ENCODE results near the gene PCDH9. TPM values are rescaled to one million over a fixed set of nuclear protein-coding genes. Genes with fewer than 3 reads are reported as not detected.
A peak's percentile ranks its signal among the peaks of the same experiment; 100 is the strongest.

The PCDH9 gene, protein sequence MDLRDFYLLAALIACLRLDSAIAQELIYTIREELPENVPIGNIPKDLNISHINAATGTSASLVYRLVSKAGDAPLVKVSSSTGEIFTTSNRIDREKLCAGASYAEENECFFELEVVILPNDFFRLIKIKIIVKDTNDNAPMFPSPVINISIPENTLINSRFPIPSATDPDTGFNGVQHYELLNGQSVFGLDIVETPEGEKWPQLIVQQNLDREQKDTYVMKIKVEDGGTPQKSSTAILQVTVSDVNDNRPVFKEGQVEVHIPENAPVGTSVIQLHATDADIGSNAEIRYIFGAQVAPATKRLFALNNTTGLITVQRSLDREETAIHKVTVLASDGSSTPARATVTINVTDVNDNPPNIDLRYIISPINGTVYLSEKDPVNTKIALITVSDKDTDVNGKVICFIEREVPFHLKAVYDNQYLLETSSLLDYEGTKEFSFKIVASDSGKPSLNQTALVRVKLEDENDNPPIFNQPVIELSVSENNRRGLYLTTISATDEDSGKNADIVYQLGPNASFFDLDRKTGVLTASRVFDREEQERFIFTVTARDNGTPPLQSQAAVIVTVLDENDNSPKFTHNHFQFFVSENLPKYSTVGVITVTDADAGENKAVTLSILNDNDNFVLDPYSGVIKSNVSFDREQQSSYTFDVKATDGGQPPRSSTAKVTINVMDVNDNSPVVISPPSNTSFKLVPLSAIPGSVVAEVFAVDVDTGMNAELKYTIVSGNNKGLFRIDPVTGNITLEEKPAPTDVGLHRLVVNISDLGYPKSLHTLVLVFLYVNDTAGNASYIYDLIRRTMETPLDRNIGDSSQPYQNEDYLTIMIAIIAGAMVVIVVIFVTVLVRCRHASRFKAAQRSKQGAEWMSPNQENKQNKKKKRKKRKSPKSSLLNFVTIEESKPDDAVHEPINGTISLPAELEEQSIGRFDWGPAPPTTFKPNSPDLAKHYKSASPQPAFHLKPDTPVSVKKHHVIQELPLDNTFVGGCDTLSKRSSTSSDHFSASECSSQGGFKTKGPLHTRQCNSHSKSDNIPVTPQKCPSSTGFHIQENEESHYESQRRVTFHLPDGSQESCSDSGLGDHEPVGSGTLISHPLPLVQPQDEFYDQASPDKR (N-terminal part only)
- 1 to 10 TPM in 1 of 2 donors, under 1 TPM in 1; 0.95 to 1.8 TPM for total RNA-seq
- polyA plus RNA-seq (2013, experiment 1 of 2) = 4.3 TPM
- polyA plus RNA-seq (2013, experiment 2 of 2) = 3.9 TPM
- long read RNA-seq, experiment 1 = 0 reads
- long read RNA-seq, experiment 2, partial matches to known transcripts = 0 of 1 reads
- long read RNA-seq, experiment 2, other reads (novel, unspliced or antisense) = 1 of 1 reads
- long read RNA-seq, experiment 3, full-length matches to known transcripts = 6 of 6 reads
- long read RNA-seq, experiment 3, partial matches to known transcripts = 0 of 6 reads
- long read RNA-seq, experiment 3, other reads (novel, unspliced or antisense) = 0 of 6 reads
- long read RNA-seq, experiment 4 = 0 reads

DNA sequence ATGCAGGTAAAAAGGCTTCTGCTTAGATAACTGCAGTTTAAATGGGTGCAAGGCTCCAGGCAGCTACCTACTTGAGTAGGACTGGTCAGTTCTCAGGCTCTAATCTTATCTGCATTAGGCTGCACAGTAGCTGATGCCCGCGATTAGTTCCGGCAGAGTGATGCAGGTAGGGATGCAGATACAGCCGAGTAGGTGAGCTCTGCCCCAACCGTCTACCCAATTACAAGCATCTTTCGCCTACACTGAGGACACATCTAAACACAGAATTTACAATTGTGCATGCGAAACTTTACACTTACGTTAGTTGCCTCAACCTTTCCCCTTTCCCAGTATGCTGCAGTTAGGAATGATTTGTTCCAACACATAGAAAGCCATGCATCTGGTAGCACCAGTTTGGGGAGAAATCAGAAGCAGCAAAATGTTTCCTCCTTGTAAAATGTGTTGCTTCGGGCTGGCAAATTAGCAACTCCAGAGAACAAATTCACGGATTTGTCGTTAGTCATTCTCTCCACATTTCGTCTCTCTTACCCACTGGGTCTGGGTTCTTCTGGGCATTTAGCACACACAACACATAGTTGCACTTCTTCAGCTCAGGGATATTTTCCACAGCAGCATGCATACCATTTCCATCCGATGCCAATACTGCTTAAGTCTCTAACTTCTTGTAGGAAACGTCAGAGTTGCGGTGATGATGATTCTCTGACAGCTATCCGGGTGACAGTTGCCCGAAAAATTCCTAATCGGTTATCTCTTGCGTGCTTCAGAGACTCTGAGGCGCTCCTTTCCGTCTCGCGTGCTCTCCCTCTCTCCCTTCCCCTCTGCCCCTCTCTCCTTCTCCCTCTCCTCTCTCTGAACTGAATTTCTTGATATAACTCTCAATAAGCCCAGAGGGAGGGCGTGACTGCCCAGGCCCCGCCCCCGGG, at the start of gene PCDH9:
Gene PCDH9 (minus strand): TSS at position 856 of the 923 bp plus-strand sequence. CDS start 1,896 bp downstream, outside the sequence.
- H3K4me1 Mint-ChIP-seq = peaks cover 16% of the 10 kb centered on the region
- TF ChIP-seq, protein P1, sequence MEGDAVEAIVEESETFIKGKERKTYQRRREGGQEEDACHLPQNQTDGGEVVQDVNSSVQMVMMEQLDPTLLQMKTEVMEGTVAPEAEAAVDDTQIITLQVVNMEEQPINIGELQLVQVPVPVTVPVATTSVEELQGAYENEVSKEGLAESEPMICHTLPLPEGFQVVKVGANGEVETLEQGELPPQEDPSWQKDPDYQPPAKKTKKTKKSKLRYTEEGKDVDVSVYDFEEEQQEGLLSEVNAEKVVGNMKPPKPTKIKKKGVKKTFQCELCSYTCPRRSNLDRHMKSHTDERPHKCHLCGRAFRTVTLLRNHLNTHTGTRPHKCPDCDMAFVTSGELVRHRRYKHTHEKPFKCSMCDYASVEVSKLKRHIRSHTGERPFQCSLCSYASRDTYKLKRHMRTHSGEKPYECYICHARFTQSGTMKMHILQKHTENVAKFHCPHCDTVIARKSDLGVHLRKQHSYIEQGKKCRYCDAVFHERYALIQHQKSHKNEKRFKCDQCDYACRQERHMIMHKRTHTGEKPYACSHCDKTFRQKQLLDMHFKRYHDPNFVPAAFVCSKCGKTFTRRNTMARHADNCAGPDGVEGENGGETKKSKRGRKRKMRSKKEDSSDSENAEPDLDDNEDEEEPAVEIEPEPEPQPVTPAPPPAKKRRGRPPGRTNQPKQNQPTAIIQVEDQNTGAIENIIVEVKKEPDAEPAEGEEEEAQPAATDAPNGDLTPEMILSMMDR (conservative IDR thresholded peaks at IDR 0.05) = no peak
- no peaks in the 10 kb centered on the region for H3K36me3 Mint-ChIP-seq (ENCODE audit: low read depth)
- H3K4me1 ChIP-seq (ENCODE audit: control insufficient read depth, insufficient read depth, low read length) = peaks cover 8% of the 10 kb centered on the region
- peak; percentile 64 for DNase-seq
- peak within 1 kb of the TSS; percentile 21 for H3K27ac ChIP-seq (ENCODE audit: low read depth, low read length)
- no peaks in the 10 kb centered on the region for H3K9me3 ChIP-seq (ENCODE audit: control insufficient read depth, low read length)
- H3K27me3 ChIP-seq (ENCODE audit: control insufficient read depth, insufficient read depth, low read length, poor library complexity, severe bottlenecking) = peaks cover 43% of the 10 kb centered on the region
- H3K4me3 ChIP-seq (ENCODE audit: low read length) = peak within 1 kb of the TSS; percentile 96
- WGBS, 2 experiments (ENCODE audit: insufficient coverage in 1 of 2, insufficient read length in 1 of 2) = 2 to 3% methylated on average over 19 to 26 of the region's 26 CpGs
- no peaks in the 10 kb centered on the region for H3K9me3 Mint-ChIP-seq
- peak within 1 kb of the TSS; percentile 56 for H3K9ac ChIP-seq (ENCODE audit: extremely low read depth, low read length, poor library complexity, severe bottlenecking)
- H3K27me3 Mint-ChIP-seq (ENCODE audit: insufficient read depth) = peaks cover 21% of the 10 kb centered on the region
- no peak within 1 kb of the TSS for H3K4me3 Mint-ChIP-seq
- peak within 1 kb of the TSS; percentile 92 for H3K27ac Mint-ChIP-seq
- H3K36me3 ChIP-seq (ENCODE audit: control insufficient read depth, insufficient read depth, low read length) = no peaks in the 10 kb centered on the region

GRCh38 chr13:67278235-67278634, 48.1 kb upstream of the PCDH9 start:
- Mint-ChIP-seq H3K27me3 (ENCODE audit: insufficient read depth) (no peaks in the 10 kb centered on the region), H3K4me3 (no peak overlapping the region), H3K27ac (no peak overlapping the region), H3K9me3 (no peaks in the 10 kb centered on the region), H3K4me1 (peaks cover 2% of the 10 kb centered on the region), H3K36me3 (ENCODE audit: low read depth) (no peaks in the 10 kb centered on the region)
- no peaks in the 10 kb centered on the region for H3K36me3 ChIP-seq (ENCODE audit: control insufficient read depth, insufficient read depth, low read length)
- no peaks in the 10 kb centered on the region for H3K27me3 ChIP-seq (ENCODE audit: control insufficient read depth, insufficient read depth, low read length, poor library complexity, severe bottlenecking)
- H3K4me3 ChIP-seq (ENCODE audit: low read length) = no peak overlapping the region
- H3K9ac ChIP-seq (ENCODE audit: extremely low read depth, low read length, poor library complexity, severe bottlenecking) = no peak overlapping the region
- DNase-seq = no peak
- H3K4me1 ChIP-seq (ENCODE audit: control insufficient read depth, insufficient read depth, low read length) = no peaks in the 10 kb centered on the region
- H3K27ac ChIP-seq (ENCODE audit: low read depth, low read length) = no peak overlapping the region
- 88 to 90% methylated on average over 2 of the region's 2 CpGs for WGBS, 2 experiments (ENCODE audit: insufficient coverage in 1 of 2, insufficient read length in 1 of 2)
- no peaks in the 10 kb centered on the region for H3K9me3 ChIP-seq (ENCODE audit: control insufficient read depth, low read length)
- TF ChIP-seq, protein P1 (conservative IDR thresholded peaks at IDR 0.05) = no peak
